ENCODE measurements around the gene GAB2. TPM values are rescaled to one million over a fixed set of nuclear protein-coding genes. Genes with fewer than 3 reads are reported as not detected.

Gene GAB2
- total and polyA plus RNA-seq, 2 of the 13 experiments (the other 11 are each of a cell fraction or from before 2014, with no cell fraction given): 4.1 to 8.6 TPM

DNA sequence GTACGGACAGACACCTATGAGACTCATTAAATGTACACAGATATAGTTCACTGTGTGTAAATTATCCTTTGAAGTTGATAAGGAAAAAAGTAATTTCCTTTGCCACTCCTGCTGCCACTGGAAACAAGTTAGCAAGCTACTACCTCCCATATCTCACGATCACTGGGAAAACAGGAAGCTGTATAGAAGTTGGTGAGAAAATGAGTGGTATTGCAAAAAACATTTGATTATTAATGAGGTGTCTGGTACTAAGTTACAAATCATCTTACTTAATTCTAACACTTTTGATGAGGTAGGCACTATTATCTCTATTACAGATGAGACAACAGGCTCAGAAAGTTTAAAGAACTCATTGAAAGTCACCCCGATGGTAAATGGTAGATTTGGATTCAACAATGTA is 68.5 kb downstream of the GAB2 start:
- intact Hi-C loops (cut with micrococcal nuclease; ENCODE audit: unreplicated experiment) (no loop called here), in situ Hi-C loops (cut with HindIII; ENCODE audit: extremely low pct_ligation_motif_present, low pct_unique_long_range_greater_than_20kb) (no loop called here)
- Histone ChIP-seq H3K9ac (ENCODE audit: insufficient read depth, low read depth, low read length) (no peak overlapping the region), H3K4me2 (ENCODE audit: low read depth, low read length) (no peak overlapping the region), H4K20me1 (ENCODE audit: insufficient read depth, low read length) (no peaks in the 10 kb centered on the region), H3K27ac (ENCODE audit: extremely low read length, insufficient read depth, low read length) (no peak overlapping the region), H3K4me3 (replicated peaks in 1 of 3; ENCODE audit: insufficient read depth in 1 of 3, low read depth in 2 of 3, low read length in 3 of 3) (no peak overlapping the region), H3K4me1 (ENCODE audit: insufficient read depth, low read length) (peaks cover 24% of the 10 kb centered on the region), H3K79me2 (ENCODE audit: insufficient read depth, low read length) (no peaks in the 10 kb centered on the region), H2AFZ (ENCODE audit: low read length) (no peak overlapping the region), H3K9me3 (ENCODE audit: low read length) (no peaks in the 10 kb centered on the region), H3K36me3 (replicated peaks in 1 of 2; ENCODE audit: control insufficient read depth in 1 of 2, insufficient read depth in 2 of 2, low read length in 2 of 2) (no peaks in the 10 kb centered on the region), H3K27me3 (ENCODE audit: control insufficient read depth in 1 of 2, insufficient read depth in 2 of 2, low read length in 2 of 2) (no peaks in the 10 kb centered on the region)
- 98% methylated on average over 3 of the region's 3 CpGs for WGBS (ENCODE audit: low lambda C conversion rate)
- ChIA-PET POLR2A (no interaction called here), CTCF (ENCODE audit: low intra/inter-chr PET ratio, low total read pairs) (no interaction called here)
- ATAC-seq (no peak), FAIRE-seq (no peak), DNase-seq (ENCODE audit: low spot score) (no peak)
- TF ChIP-seq MAFK (conservative IDR thresholded peaks at IDR 0.05 in 1 of 2, IDR thresholded peaks at IDR 0.05 in 1 of 2; ENCODE audit: low read length in 2 of 2) (peak in 1 of 2 experiments; percentile 65; a peak in 2 of 4 replicates), MAFF (IDR thresholded peaks at IDR 0.05; ENCODE audit: low read depth, low read length) (0 out of 2 replicates have a peak, but pooled peaks have one; percentile 12), ZNF644 (CRISPR knock-in tag; IDR thresholded peaks at IDR 0.05; ENCODE audit: low read depth) (no peak)
- BruUV-seq (replicated peaks): no TSS peak

DNA sequence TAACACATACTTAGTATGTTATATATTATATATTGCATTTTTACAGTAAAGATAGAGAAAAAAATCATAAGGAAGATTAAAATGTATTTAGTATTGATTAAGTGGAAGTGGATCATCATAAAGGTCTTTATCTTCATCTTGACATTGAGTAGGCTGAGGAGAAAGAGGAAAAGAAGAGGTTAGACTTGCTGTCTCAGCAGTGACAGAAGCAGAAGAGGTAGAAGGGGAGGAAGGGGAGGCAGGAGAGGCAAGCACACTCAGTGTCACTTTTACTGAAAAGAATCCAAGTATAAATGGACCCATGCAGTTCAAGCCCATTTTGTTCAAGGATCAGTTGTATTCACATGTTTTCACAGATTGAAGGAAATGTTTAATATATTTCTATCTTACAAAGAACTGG is 69.7 kb downstream of the GAB2 start:
- no peaks in the 10 kb centered on the region for H3K9me3 ChIP-seq (ENCODE audit: low read length)
- no peak for DNase-seq (ENCODE audit: low spot score)
- intact Hi-C loops (cut with micrococcal nuclease; ENCODE audit: unreplicated experiment) (no loop called here), in situ Hi-C loops (cut with HindIII; ENCODE audit: extremely low pct_ligation_motif_present, low pct_unique_long_range_greater_than_20kb) (no loop called here)
- ChIA-PET POLR2A (no interaction called here), CTCF (ENCODE audit: low intra/inter-chr PET ratio, low total read pairs) (no interaction called here)
- H3K4me3 ChIP-seq (replicated peaks in 1 of 3; ENCODE audit: insufficient read depth in 1 of 3, low read depth in 2 of 3, low read length in 3 of 3): no peak overlapping the region
- no peaks in the 10 kb centered on the region for H3K27me3 ChIP-seq (ENCODE audit: control insufficient read depth in 1 of 2, insufficient read depth in 2 of 2, low read length in 2 of 2)
- no peak overlapping the region for H2AFZ ChIP-seq (ENCODE audit: low read length)
- H3K36me3 ChIP-seq (replicated peaks in 1 of 2; ENCODE audit: control insufficient read depth in 1 of 2, insufficient read depth in 2 of 2, low read length in 2 of 2): no peaks in the 10 kb centered on the region
- H3K9ac ChIP-seq (ENCODE audit: insufficient read depth, low read depth, low read length): no peak overlapping the region
- H4K20me1 ChIP-seq (ENCODE audit: insufficient read depth, low read length): no peaks in the 10 kb centered on the region
- no peak for ATAC-seq
- peaks cover 24% of the 10 kb centered on the region for H3K4me1 ChIP-seq (ENCODE audit: insufficient read depth, low read length)
- H3K27ac ChIP-seq (ENCODE audit: extremely low read length, insufficient read depth, low read length): no peak overlapping the region
- BruUV-seq (replicated peaks): no TSS peak
- no peak overlapping the region for H3K4me2 ChIP-seq (ENCODE audit: low read depth, low read length)
- no peaks in the 10 kb centered on the region for H3K79me2 ChIP-seq (ENCODE audit: insufficient read depth, low read length)
- FAIRE-seq: no peak
- TF ChIP-seq ZFY (CRISPR knock-in tag; IDR thresholded peaks at IDR 0.05): no peak
- no peak for TF ChIP-seq SRSF9 (IDR thresholded peaks at IDR 0.05; ENCODE audit: borderline replicate concordance, insufficient read depth, low read depth, low read length, poor library complexity, severe bottlenecking)
- no peak for TF ChIP-seq ZFP41 (CRISPR knock-in tag; IDR thresholded peaks at IDR 0.05; ENCODE audit: borderline replicate concordance)
- TF ChIP-seq ZBTB42 (CRISPR knock-in tag; IDR thresholded peaks at IDR 0.05): no peak
